H1 (cell line): ENCODE data around the gene CXCL17. TPM values are rescaled to one million over a fixed set of nuclear protein-coding genes. Genes with fewer than 3 reads are reported as not detected.

ENCODE experiments used
- CTCF ChIA-PET: fragments of 300-600 bp; sonication (Branson Sonifier 250); formaldehyde crosslinking; loops from one replicate; lab custom pipeline; 2021; ENCODE audit not compliant: partially characterized antibody; lab: Charles Lee
- POLR2A ChIA-PET: fragments of 300-600 bp; sonication (Branson Sonifier 250); formaldehyde crosslinking; loops from one replicate; lab custom pipeline; 2021; ENCODE audit warnings: inconsistent platforms; ENCODE audit not compliant: partially characterized antibody; lab: Charles Lee
- DNase-seq, 2 experiments: peaks; one replicate each; pipeline versions ENCODE4 v3.0.0 to v3.0.0-alpha.2; 2010 to 2022; ENCODE audit warnings: low spot score in 2 of 2, low read depth in 1 of 2, mixed read lengths in 1 of 2
- FAIRE-seq: peaks from 2 replicates; lab custom pipeline; 2011; peaks lifted over from hg19 to GRCh38; lab: Jason Lieb, UNC
- H2AFZ ChIP-seq: 2 replicates; pipeline ENCODE4 v1.8.1; 2012; ENCODE audit warnings: low read length, inconsistent platforms
- H2AK5ac ChIP-seq: 2 replicates; pipeline ENCODE4 v1.6.1; 2013; ENCODE audit warnings: low read depth, low read length
- H2BK120ac ChIP-seq: replicated peaks from 2 replicates; pipeline ENCODE3; 2013; ENCODE audit warnings: low read depth, low read length, inconsistent platforms
- H2BK12ac ChIP-seq: 2 replicates; pipeline ENCODE4 v1.6.1; 2013; ENCODE audit warnings: low read depth, low read length
- H2BK15ac ChIP-seq: 2 replicates; pipeline ENCODE4 v1.6.1; 2013; ENCODE audit warnings: low read length
- H2BK20ac ChIP-seq: 2 replicates; pipeline ENCODE4 v1.6.1; 2013; ENCODE audit warnings: low read length
- H2BK5ac ChIP-seq: 2 replicates; pipeline ENCODE4 v1.6.1; 2013; ENCODE audit warnings: low read depth, low read length
- H3K14ac ChIP-seq: 2 replicates; pipeline ENCODE4 v1.6.1; 2013; ENCODE audit warnings: inconsistent platforms; ENCODE audit not compliant: insufficient read length
- H3K18ac ChIP-seq: 2 replicates; pipeline ENCODE4 v1.6.1; 2013; ENCODE audit warnings: low read length; ENCODE audit errors: extremely low read depth
- H3K23ac ChIP-seq: 2 replicates; pipeline ENCODE4 v1.6.1; 2013; ENCODE audit warnings: inconsistent platforms; ENCODE audit not compliant: insufficient read length
- H3K23me2 ChIP-seq: 2 replicates; pipeline ENCODE4 v1.6.1; 2013; ENCODE audit warnings: low read depth, low read length
- H3K27ac ChIP-seq: 2 replicates; pipeline ENCODE4 v1.6.1; 2011; ENCODE audit warnings: low read depth, low read length, inconsistent platforms
- H3K27me3 ChIP-seq, 4 experiments: replicated peaks in 1 of 4; 1 replicate in 1 of 4; 2 replicates in 3 of 4; pipeline versions ENCODE4 v1.6.1 to v1.8.1; 2011 to 2013; ENCODE audit warnings: low read length in 3 of 4, mild to moderate bottlenecking in 3 of 4, inconsistent platforms in 2 of 4, mixed read lengths in 2 of 4, moderate library complexity in 1 of 4; ENCODE audit not compliant: control insufficient read depth in 3 of 4, insufficient read depth in 3 of 4; ENCODE audit errors: extremely low read depth in 1 of 4
- H3K36me3 ChIP-seq, 4 experiments: 2 replicates each; pipeline versions ENCODE4 v1.6.1 to v1.8.1; 2011 to 2013; ENCODE audit warnings: mild to moderate bottlenecking in 4 of 4, low read length in 3 of 4, moderate library complexity in 2 of 4, control low read depth in 1 of 4, inconsistent platforms in 1 of 4; ENCODE audit not compliant: insufficient read depth in 4 of 4, control insufficient read depth in 2 of 4
- H3K4ac ChIP-seq: replicated peaks from 2 replicates; pipeline ENCODE3; 2013; ENCODE audit warnings: low read length, low read depth, mixed read lengths, inconsistent platforms; ENCODE audit not compliant: insufficient read length
- H3K4me1 ChIP-seq, 4 experiments: replicated peaks in 1 of 4; 1 replicate in 1 of 4; 2 replicates in 3 of 4; pipeline versions ENCODE4 v1.6.1 to v1.8.1; 2011 to 2013; ENCODE audit warnings: low read length in 3 of 4, inconsistent platforms in 2 of 4, mixed read lengths in 1 of 4; ENCODE audit not compliant: insufficient read depth in 4 of 4, control insufficient read depth in 3 of 4
- H3K4me2 ChIP-seq, 2 experiments: 2 replicates each; pipeline versions ENCODE4 v1.6.1 to v1.8.1; 2011 to 2013; ENCODE audit warnings: low read depth in 2 of 2, low read length in 2 of 2, control low read depth in 1 of 2, inconsistent platforms in 1 of 2, mild to moderate bottlenecking in 1 of 2; ENCODE audit not compliant: insufficient read depth in 1 of 2
- H3K4me3 ChIP-seq, 4 experiments: fragments of 200-600, 300-600 bp in 1 of 4; sonication (generic), shearing (Covaris generic), sonication (Bioruptor Twin) in 1 of 4; 2 replicates each; pipeline versions ENCODE4 v1.5.1 to v1.8.1; 2011 to 2016; ENCODE audit warnings: low read length in 4 of 4, low read depth in 3 of 4, control low read depth in 2 of 4, inconsistent platforms in 2 of 4, mild to moderate bottlenecking in 2 of 4, mixed read lengths in 1 of 4, moderate library complexity in 1 of 4; ENCODE audit not compliant: insufficient read depth in 2 of 4; ENCODE audit errors: extremely low read depth in 1 of 4
- H3K56ac ChIP-seq: replicated peaks from 2 replicates; pipeline ENCODE3; 2013; ENCODE audit warnings: low read depth, mild to moderate bottlenecking, mixed read lengths, low read length, inconsistent platforms; ENCODE audit not compliant: insufficient read length
- H3K79me1 ChIP-seq: 2 replicates; pipeline ENCODE4 v1.6.1; 2013; ENCODE audit warnings: low read depth, low read length, control low read depth
- H3K79me2 ChIP-seq, 2 experiments: 2 replicates each; pipeline versions ENCODE4 v1.6.1 to v1.8.1; 2012 to 2013; ENCODE audit warnings: low read length in 2 of 2, mild to moderate bottlenecking in 2 of 2, inconsistent platforms in 1 of 2; ENCODE audit not compliant: insufficient read depth in 2 of 2, control insufficient read depth in 1 of 2
- H3K9ac ChIP-seq, 4 experiments: replicated peaks in 1 of 4; 1 replicate in 1 of 4; 2 replicates in 3 of 4; pipeline versions ENCODE4 v1.6.1 to v1.8.1; 2011 to 2013; ENCODE audit warnings: low read depth in 3 of 4, low read length in 3 of 4, control low read depth in 2 of 4, mild to moderate bottlenecking in 2 of 4, moderate library complexity in 2 of 4, inconsistent platforms in 1 of 4; ENCODE audit errors: extremely low read depth in 1 of 4
- H3K9me3 ChIP-seq, 2 experiments: 2 replicates each; pipeline versions ENCODE4 v1.6.1 to v1.8.1; 2012 to 2013; ENCODE audit warnings: mild to moderate bottlenecking in 2 of 2, moderate library complexity in 2 of 2, control low read depth in 1 of 2, inconsistent platforms in 1 of 2, low read depth in 1 of 2, low read length in 1 of 2, mixed read lengths in 1 of 2; ENCODE audit not compliant: insufficient read depth in 2 of 2
- H4K20me1 ChIP-seq, 2 experiments: replicated peaks in 1 of 2; 2 replicates each; pipeline versions ENCODE3 to v1.8.1; 2011 to 2013; ENCODE audit warnings: inconsistent platforms in 2 of 2, low read length in 2 of 2, mild to moderate bottlenecking in 1 of 2; ENCODE audit not compliant: insufficient read depth in 2 of 2, control insufficient read depth in 1 of 2
- H4K5ac ChIP-seq: 2 replicates; pipeline ENCODE4 v1.6.1; 2013; ENCODE audit warnings: low read length, low read depth, mixed read lengths, inconsistent platforms; ENCODE audit not compliant: insufficient read length
- H4K8ac ChIP-seq: 2 replicates; pipeline ENCODE4 v1.8.0; 2013; ENCODE audit warnings: mild to moderate bottlenecking, moderate library complexity, low read length, inconsistent platforms; ENCODE audit not compliant: insufficient read depth; ENCODE audit errors: extremely low read depth
- H4K91ac ChIP-seq: replicated peaks from 2 replicates; pipeline ENCODE3; 2013; ENCODE audit warnings: low read length, mixed read lengths, inconsistent platforms; ENCODE audit not compliant: insufficient read length
- ATF3 ChIP-seq: IDR thresholded peaks from 2 replicates; pipeline ENCODE4 v1.6.1; 2011; ENCODE audit warnings: low read depth, mild to moderate bottlenecking, low read length; ENCODE audit not compliant: insufficient read depth
- EP300 ChIP-seq, 2 experiments: IDR thresholded peaks; 1 replicate in 1 of 2; 2 replicates in 1 of 2; pipeline ENCODE4 v1.6.1; 2011 to 2012; ENCODE audit warnings: low read depth in 2 of 2, low read length in 2 of 2, mild to moderate bottlenecking in 2 of 2, borderline replicate concordance in 1 of 2, inconsistent platforms in 1 of 2, moderate library complexity in 1 of 2
- SIX5 ChIP-seq: IDR thresholded peaks from 2 replicates; pipeline ENCODE4 v1.6.1; 2011; ENCODE audit warnings: mild to moderate bottlenecking, low read depth, low read length
- SP4 ChIP-seq: IDR thresholded peaks from 2 replicates; pipeline ENCODE4 v1.6.1; 2012; ENCODE audit warnings: low read length, inconsistent platforms
- SRF ChIP-seq: IDR thresholded peaks from 2 replicates; pipeline ENCODE4 v1.6.1; 2011; ENCODE audit warnings: mild to moderate bottlenecking, low read depth, low read length, moderate library complexity
- TBP ChIP-seq: IDR thresholded peaks from 2 replicates; pipeline ENCODE4 v1.6.1; 2011; ENCODE audit warnings: low read depth, low read length, improper control_type of control experiment
- ZNF274 ChIP-seq: IDR thresholded peaks from 2 replicates; pipeline ENCODE4 v1.7.0; 2012; ENCODE audit warnings: low read length, borderline replicate concordance; ENCODE audit errors: extremely low read depth
- WGBS, 2 experiments: shearing (Covaris generic) in 1 of 2; methylation state at CpG; one replicate each; pipeline versions ENCODE4 v1.1.6 to v1.1.7; 2013 to 2015; ENCODE audit warnings: low lambda C conversion rate in 2 of 2, mixed read lengths in 2 of 2, inconsistent platforms in 1 of 2, low coverage in 1 of 2, missing lambda C conversion rate in 1 of 2; ENCODE audit not compliant: insufficient replicate concordance in 2 of 2, insufficient coverage in 1 of 2, insufficient read length in 1 of 2; ENCODE audit errors: extremely low coverage in 1 of 2, missing lambda C conversion rate in 1 of 2; 5-methylcytosine and 5-hydroxymethylcytosine counted together
- polyA plus RNA-seq, 7 experiments: library from polyadenylated mRNA; depleted of rRNA in 3 of 7; stranded (reverse) in 5 of 7; unstranded in 2 of 7; fragments of >200 nt in 5 of 7; fragments of 200-250 nt in 2 of 7; gene quantifications; 1 replicate in 5 of 7; 2 replicates in 1 of 7; 4 replicates in 1 of 7; pipeline versions ENCODE4 v1.2.1 to v1.2.3, GENCODE V29; 2011 to 2013; ENCODE audit warnings: missing spikeins in 2 of 7, mixed read lengths in 2 of 7
- total RNA-seq: library from RNA; stranded (reverse); fragmentation: NEBNext Ultra II Directional; extraction: Animal tissue kit (Norgen Biotek cat#: 25700); gene quantifications from 2 replicates; pipeline ENCODE4 v1.2.1, GENCODE V29; 2021

The CXCL17 gene
- total and polyA plus RNA-seq, 2 of the 8 experiments (the other 6 are each of a cell fraction or from before 2014, with no cell fraction given) = not detected

- H3K79me2 ChIP-seq = no peaks in the 10 kb centered on the region
- peak within 1 kb of the TSS; percentile 11 to 40; a peak in 2 of 4 replicates for H3K4me2 ChIP-seq
- FAIRE-seq (no peak), DNase-seq (no peak)
- H3K14ac ChIP-seq = no peak within 1 kb of the TSS
- CTCF ChIA-PET = interaction anchor here (1.4 kb wide), 1 partner anchor 11 kb away, joined by 4 read pairs; no protein-coding TSS in a partner anchor
- no peak within 1 kb of the TSS for H2AK5ac ChIP-seq
- POLR2A ChIA-PET = interaction anchor here (1.4 to 6.7 kb wide), 2 partner anchors 9 to 16 kb away, joined by 3 to 47 read pairs; no protein-coding TSS in a partner anchor
- no peak within 1 kb of the TSS for H3K27ac ChIP-seq
- no peak within 1 kb of the TSS; the same call in 1 of the 2 replicates for H2BK5ac ChIP-seq
- H4K91ac ChIP-seq = no peak within 1 kb of the TSS
- no peaks in the 10 kb centered on the region for H3K23me2 ChIP-seq
- H4K20me1 ChIP-seq = no peaks in the 10 kb centered on the region
- H3K4ac ChIP-seq = no peak within 1 kb of the TSS
- 79% methylated on average over 12 of the region's 12 CpGs; no CpG with 5 or more reads in 1 of the 2 experiments for WGBS, 2 experiments
- H3K56ac ChIP-seq = no peak within 1 kb of the TSS
- no peak within 1 kb of the TSS for H3K23ac ChIP-seq
- no peaks in the 10 kb centered on the region for H3K9me3 ChIP-seq
- H3K79me1 ChIP-seq = no peaks in the 10 kb centered on the region
- H2BK15ac ChIP-seq = peak within 1 kb of the TSS; percentile 31; the same call in 1 of the 2 replicates
- no peak within 1 kb of the TSS; the same call in 1 of the 2 replicates for H3K18ac ChIP-seq
- H3K36me3 ChIP-seq = no peaks in the 10 kb centered on the region
- no peak within 1 kb of the TSS for H2AFZ ChIP-seq
- H2BK12ac ChIP-seq = peak within 1 kb of the TSS; percentile 27; the same call in 1 of the 2 replicates
- no peak within 1 kb of the TSS for H2BK20ac ChIP-seq
- H2BK120ac ChIP-seq = no peak within 1 kb of the TSS
- peaks cover 0 to 10% (median 5%) of the 10 kb centered on the region in 4 experiments; a peak in 4 of 7 replicates for H3K27me3 ChIP-seq
- H4K5ac ChIP-seq = no peak within 1 kb of the TSS
- H3K4me3 ChIP-seq = no peak within 1 kb of the TSS
- no peak within 1 kb of the TSS for H4K8ac ChIP-seq
- no peak within 1 kb of the TSS for H3K9ac ChIP-seq
- H3K4me1 ChIP-seq = peaks cover 0 to 12% (median 4%) of the 10 kb centered on the region in 4 experiments; a peak in 5 of 7 replicates
- TF ChIP-seq ATF3 (no peak), SIX5 (no peak), SRF (no peak), ZNF274 (no peak), TBP (no peak), SP4 (no peak), EP300 (IDR thresholded peaks at IDR 0.05; ENCODE audit: borderline replicate concordance in 1 of 2, low read depth in 2 of 2, low read length in 2 of 2) (no peak)
Observed at GRCh38 chr19:42389899-42390298, 52.8 kb downstream of the CXCL17 start, which contains the start of gene CNFN. TSS of gene CNFN (minus strand) at chr19:42390297. CDS start at chr19:42389037, 1,260 bp downstream.
